Activated CD4-positive, alpha-beta T cell treated with anti-CD3 and anti-CD28 coated beads, Interleukin-2, amount 10 ng/mL, durations not matched to agents 24 days and 14 days (primary cell): ENCODE results near the gene PRICKLE3. TPM values are rescaled to one million over a fixed set of nuclear protein-coding genes. Genes with fewer than 3 reads are reported as not detected.

Experiments used
- DNase-seq: peaks from one replicate; pipeline ENCODE4 v3.0.0; 2022
- H3K27ac Mint-ChIP-seq: one replicate; pipeline ENCODE4 v1.8.0; 2022; ENCODE audit warnings: mild to moderate bottlenecking, mixed read lengths
- H3K27me3 Mint-ChIP-seq: one replicate; pipeline ENCODE4 v1.8.0; 2022; ENCODE audit warnings: mixed read lengths
- H3K36me3 Mint-ChIP-seq: one replicate; pipeline ENCODE4 v1.8.0; 2022; ENCODE audit warnings: low read depth, mild to moderate bottlenecking, mixed read lengths
- H3K4me1 Mint-ChIP-seq: one replicate; pipeline ENCODE4 v1.8.0; 2021; ENCODE audit warnings: mixed read lengths
- H3K4me3 Mint-ChIP-seq: one replicate; pipeline ENCODE4 v1.8.0; 2022; ENCODE audit warnings: mild to moderate bottlenecking, moderate library complexity, mixed read lengths
- H3K9me3 Mint-ChIP-seq: one replicate; pipeline ENCODE4 v1.8.0; 2021; ENCODE audit warnings: mixed read lengths
- intact Hi-C: fragments of 100-400 bp; cut with micrococcal nuclease; formaldehyde crosslinking; loops from one replicate; pipeline ENCODE4 v1.15.1; 2023
- total RNA-seq: library from RNA; stranded (reverse); gene quantifications from 2 replicates; pipeline ENCODE4 v1.2.3, GENCODE V29; 2022

The PRICKLE3 gene
- total RNA-seq, 1 donor from 2014 or later = 22.7 TPM

DNA sequence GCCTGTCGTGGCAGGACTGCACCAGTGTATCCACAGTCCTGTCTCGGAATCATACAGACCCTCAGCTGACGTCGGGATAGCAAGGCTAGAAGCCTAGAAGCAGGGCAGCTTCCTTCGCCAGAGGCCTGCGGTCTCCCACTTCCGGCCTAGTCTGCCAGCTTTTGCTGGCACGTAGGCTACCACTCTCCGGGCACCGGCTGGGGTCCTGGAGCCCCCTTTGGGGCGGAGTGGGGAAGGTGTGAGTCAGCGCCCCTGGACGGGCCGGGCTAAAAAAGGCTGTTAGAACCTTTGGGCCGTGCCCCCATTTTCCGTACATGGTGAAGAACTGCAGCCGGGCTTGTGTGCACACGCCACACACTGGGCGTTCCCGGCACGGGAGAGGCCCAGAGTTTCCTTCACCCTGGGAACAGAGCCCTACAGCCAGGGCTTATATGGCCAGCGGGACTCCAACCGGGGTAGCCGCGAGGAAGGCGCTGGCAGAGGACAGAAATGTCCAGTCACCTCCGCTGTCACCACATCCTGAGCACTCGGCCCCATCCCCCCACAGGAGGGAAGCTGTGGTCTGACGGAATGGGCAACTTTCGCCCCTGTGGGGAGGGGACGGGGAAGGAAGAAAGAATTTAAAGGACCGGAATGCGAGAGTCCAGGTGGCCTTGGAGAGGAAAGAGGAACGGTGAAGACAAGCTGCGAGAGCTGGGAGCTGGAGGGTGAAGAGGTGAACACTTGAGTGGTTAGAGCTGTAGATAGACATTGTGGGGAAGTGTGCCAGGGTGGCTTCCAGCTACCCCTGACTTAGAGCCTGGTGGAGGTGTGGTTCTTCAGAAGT, 19.0 kb downstream of the PRICKLE3 start:
- H3K4me1 Mint-ChIP-seq = peaks cover 28% of the 10 kb centered on the region
- no peaks in the 10 kb centered on the region for H3K9me3 Mint-ChIP-seq
- no peaks in the 10 kb centered on the region for H3K36me3 Mint-ChIP-seq
- DNase-seq = peak; percentile 86
- intact Hi-C loops = loop anchor here (10.0 kb wide), 2 partner anchors 62 to 362 kb away; partner anchors contain the start of gene HDAC6
- H3K4me3 Mint-ChIP-seq = peak overlapping the region; percentile 83
- no peaks in the 10 kb centered on the region for H3K27me3 Mint-ChIP-seq
- H3K27ac Mint-ChIP-seq = peak overlapping the region; percentile 94

DNA sequence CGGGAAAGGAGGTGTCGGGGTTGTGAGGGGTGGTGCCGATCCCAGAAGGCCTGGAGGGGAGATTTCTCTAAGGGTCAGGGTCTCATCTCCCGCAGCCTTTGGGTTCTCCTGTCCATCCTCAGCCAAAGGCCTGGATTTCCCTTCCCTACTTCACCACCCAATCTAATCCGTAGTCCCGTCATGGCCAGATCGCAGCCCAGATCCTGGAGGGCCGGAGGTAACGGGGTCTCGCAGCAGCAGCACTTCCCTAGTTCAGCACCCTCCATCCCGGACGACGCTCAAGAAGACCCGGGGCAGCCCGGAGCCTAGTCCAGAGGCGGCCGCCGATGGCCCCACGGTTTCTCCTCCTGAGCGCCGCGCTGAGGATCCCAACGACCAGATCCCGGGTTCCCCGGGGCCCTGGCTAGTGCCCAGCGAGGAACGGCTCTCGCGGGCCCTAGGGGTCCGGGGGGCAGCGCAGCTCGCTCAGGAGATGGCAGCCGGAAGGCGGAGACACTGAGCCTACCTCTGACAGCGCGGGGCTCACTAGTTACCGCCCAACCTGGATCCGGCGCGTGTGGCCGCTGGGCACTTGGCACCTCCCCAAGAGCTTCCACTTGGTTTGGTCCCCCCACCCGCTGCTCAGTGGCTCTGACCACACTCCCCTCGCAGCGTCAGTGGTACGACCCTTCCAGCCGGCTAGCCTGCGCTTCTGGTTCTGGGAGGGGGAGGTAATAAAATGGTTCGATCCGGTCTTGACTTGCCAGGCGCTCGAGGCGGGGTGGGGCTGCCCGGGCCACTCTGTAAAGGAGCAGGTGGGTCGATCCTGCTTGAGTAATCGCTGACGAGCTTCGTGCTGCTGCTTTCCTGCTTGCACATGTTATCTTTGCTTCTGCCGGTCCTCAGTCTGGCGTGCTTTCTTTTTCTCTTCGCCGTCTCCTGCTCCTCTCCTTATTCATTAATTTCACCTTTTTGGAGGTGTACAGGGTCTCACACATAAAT, 20.0 kb downstream of the PRICKLE3 start:
- intact Hi-C loops = loop anchor here (10.0 kb wide), 2 partner anchors 61 to 361 kb away; partner anchors contain the start of gene HDAC6
- Mint-ChIP-seq H3K36me3 (no peaks in the 10 kb centered on the region), H3K27ac (peak overlapping the region; percentile 94), H3K4me3 (peak overlapping the region; percentile 83), H3K9me3 (no peaks in the 10 kb centered on the region), H3K27me3 (no peaks in the 10 kb centered on the region), H3K4me1 (peaks cover 28% of the 10 kb centered on the region)
- DNase-seq = peak; percentile 86

DNA sequence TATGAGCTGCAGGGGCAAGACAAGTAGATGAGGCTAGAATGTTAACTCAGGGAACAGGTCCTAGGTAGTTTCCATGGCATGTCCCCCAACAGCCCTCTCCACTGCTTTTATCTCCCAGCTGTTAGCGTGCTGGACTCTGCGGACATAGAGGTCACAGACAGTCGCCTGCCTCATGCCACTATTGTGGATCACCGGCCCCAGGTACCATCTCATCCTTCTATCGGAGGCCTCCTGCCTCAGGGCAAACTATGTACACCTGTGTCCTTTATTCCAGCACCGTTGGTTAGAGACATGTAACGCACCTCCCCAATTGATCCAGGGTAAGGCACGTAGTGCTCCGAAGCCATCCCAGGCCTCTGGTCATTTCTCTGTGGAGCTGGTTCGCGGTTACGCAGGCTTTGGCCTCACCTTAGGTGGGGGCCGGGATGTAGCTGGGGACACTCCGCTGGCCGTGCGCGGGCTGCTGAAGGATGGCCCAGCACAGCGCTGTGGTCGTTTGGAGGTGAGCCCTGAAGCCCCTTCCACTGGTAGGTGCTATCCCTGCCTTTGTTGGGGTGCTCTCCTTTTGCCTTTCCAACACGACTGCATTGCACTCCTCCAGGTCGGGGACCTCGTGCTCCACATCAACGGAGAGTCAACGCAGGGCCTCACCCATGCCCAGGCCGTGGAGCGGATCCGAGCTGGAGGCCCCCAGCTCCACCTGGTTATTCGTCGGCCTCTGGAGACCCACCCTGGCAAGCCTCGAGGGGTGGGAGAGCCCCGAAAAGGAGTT, 21.4 kb downstream of the PRICKLE3 start:
- H3K9me3 Mint-ChIP-seq = no peaks in the 10 kb centered on the region
- H3K36me3 Mint-ChIP-seq = no peaks in the 10 kb centered on the region
- intact Hi-C loops = loop anchor here (1.0 to 10.0 kb wide), 3 partner anchors 8 to 360 kb away; partner anchors contain the start of gene HDAC6
- peak overlapping the region; percentile 42 for H3K27ac Mint-ChIP-seq
- peaks cover 28% of the 10 kb centered on the region for H3K4me1 Mint-ChIP-seq
- no peaks in the 10 kb centered on the region for H3K27me3 Mint-ChIP-seq
- peak overlapping the region; percentile 87 for H3K4me3 Mint-ChIP-seq
- no peak for DNase-seq

DNA sequence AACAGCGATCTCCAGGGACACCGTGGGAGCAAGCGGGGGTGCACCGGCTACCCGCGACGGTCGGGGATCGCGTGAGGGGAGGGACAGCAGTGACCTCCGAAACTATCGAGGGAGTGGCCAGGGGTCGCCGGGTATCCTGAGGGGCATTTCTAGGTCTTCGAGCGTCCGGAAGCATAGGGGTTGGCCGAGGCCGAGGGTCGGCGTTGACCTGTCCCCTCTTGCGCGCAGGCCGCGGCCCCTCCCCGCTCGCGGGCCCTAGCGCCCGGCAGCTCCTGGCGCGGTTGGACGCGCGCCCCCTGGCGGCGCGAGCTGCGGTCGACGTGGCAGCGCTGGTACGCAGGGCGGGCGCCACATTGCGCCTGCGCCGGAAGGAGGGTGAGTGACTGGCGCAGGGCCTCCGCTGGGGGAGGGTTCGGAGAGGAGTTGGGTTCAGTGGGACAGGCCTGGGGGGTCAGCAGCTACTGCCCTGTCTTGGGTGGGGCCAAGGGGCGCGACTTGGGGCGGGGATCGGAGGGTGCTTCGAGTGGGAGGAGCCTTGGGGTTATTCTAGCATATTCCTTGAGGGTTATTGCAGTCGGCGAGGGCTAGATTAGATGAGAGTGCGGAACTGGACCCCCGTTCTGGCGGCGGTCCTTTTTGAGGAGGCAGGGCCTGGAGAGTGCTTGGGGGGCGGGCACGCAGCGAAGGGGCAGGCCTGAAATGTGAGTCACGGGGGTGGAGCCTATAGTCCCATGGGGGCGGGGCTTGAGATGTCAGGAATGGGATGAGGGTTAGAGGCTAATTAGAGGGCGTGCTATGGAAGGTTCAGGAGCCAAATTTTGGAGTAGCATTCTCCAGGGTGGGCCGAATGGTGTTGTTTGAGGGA, 22.4 kb downstream of the PRICKLE3 start:
- peaks cover 26% of the 10 kb centered on the region for H3K4me1 Mint-ChIP-seq
- intact Hi-C loops = loop anchor here (1.0 to 10.0 kb wide), 3 partner anchors 7 to 359 kb away; partner anchors contain the start of gene HDAC6

DNA sequence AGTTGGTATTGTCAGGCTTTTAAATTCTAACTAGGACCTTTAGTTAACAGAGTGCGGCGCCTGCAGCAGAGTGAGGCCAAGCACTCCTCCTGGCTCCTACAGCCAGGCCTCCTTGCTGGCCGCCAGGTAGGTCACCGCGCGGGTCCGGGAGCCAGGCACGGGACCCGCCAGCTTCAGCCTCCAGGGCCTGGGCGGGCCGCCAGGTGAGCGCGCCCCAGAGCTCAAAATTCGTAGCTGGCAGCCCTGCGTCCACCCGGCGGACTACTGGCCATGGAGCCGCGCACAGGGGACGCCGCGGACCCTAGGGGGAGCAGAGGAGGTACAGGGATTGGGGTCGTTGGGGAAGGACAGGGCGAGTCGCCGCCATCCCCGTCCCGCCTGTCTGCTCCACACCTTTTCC, 23.6 kb downstream of the PRICKLE3 start, which contains the start of gene MAGIX:
Gene MAGIX, plus strand, starts transcription at position 139 of the 400 bp plus-strand sequence. Its CDS starts 132 bp downstream, at position 271.
- Mint-ChIP-seq H3K4me1 (peaks cover 23% of the 10 kb centered on the region), H3K27me3 (peaks cover 2% of the 10 kb centered on the region), H3K9me3 (no peaks in the 10 kb centered on the region), H3K4me3 (peak within 1 kb of the TSS; percentile 87), H3K27ac (peak within 1 kb of the TSS; percentile 48), H3K36me3 (no peaks in the 10 kb centered on the region)
- intact Hi-C loops = loop anchor here (10.0 kb wide), 2 partner anchors 58 to 358 kb away; partner anchors contain the start of gene HDAC6
- no peak for DNase-seq

More for the DNA sequence above, 22.4 kb downstream of the PRICKLE3 start:
- DNase-seq = peak; percentile 95
- no peaks in the 10 kb centered on the region for H3K36me3 Mint-ChIP-seq
- H3K4me3 Mint-ChIP-seq = peak overlapping the region; percentile 87
- H3K27ac Mint-ChIP-seq = peak overlapping the region; percentile 94
- peaks cover 2% of the 10 kb centered on the region for H3K27me3 Mint-ChIP-seq
- H3K9me3 Mint-ChIP-seq = no peaks in the 10 kb centered on the region

DNA sequence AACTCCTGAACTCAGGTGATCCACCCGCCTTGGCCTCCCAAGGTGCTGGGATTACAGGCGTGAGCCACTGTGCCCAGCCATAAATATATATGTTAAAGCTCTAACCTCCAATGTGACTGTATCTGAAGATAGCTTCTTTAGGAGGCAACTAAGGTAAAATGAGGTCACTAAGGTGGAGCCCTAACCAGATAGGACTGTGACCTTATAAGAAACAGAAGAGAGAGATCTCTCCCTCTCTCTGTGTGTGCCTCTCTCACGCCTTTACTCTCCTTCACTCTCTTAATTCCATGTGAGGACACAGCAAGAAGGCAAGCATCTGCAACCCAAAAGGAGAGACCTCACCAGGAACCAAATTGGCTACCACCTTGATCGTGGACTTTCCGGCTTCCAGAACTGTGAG, 24.5 kb downstream of the PRICKLE3 start:
- Mint-ChIP-seq H3K4me3 (no peak overlapping the region), H3K4me1 (peaks cover 16% of the 10 kb centered on the region), H3K9me3 (no peaks in the 10 kb centered on the region), H3K27ac (no peak overlapping the region), H3K36me3 (no peaks in the 10 kb centered on the region), H3K27me3 (peaks cover 2% of the 10 kb centered on the region)
- DNase-seq = no peak
- intact Hi-C loops = loop anchor here (10.0 kb wide), 2 partner anchors 57 to 357 kb away; partner anchors contain the start of gene HDAC6

DNA sequence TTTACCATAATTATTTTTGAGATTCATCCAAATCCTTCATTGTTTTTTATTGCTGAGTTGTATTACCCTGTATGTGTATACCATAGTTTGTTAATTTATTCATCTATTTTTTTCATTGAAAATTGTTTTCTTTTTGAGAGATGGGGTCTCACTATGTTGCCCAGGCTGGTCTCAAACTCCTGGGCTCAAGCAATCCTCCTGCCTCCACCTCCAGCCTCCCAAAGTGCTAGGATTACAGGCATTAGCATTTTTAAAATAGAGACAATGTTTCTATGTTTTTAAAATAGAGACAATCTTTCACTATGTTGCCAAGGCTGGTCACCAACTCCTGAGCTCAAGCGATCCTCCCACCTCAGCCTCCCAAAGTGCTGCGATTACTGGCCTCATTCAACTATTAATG, 25.3 kb downstream of the PRICKLE3 start:
- H3K4me1 Mint-ChIP-seq = peaks cover 16% of the 10 kb centered on the region
- no peak for DNase-seq
- H3K36me3 Mint-ChIP-seq = no peaks in the 10 kb centered on the region
- H3K27me3 Mint-ChIP-seq = peaks cover 2% of the 10 kb centered on the region
- intact Hi-C loops = loop anchor here (10.0 kb wide), 2 partner anchors 56 to 356 kb away; partner anchors contain the start of gene HDAC6
- no peak overlapping the region for H3K4me3 Mint-ChIP-seq
- no peaks in the 10 kb centered on the region for H3K9me3 Mint-ChIP-seq
- H3K27ac Mint-ChIP-seq = no peak overlapping the region

DNA sequence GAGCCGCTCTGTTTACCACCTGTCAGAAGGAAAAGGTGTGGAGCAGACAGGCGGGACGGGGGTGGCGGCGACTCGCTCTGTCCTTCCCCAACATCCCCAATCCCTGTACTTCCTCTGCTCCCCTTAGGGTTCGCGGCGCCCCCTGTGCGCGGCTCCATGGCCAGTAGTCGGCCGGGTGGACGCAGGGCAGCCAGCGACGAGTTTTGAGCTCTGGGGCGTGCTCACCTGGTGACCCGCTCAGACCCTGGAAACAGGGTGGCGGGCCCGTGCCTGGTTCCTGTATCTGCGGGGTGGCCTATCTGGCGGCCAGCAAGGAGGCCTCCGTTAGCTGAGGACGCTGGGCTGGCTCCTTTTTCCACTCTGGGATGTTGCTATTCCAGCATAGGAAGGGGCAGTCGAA, 29.0 kb downstream of the PRICKLE3 start:
- peaks cover 2% of the 10 kb centered on the region for H3K36me3 Mint-ChIP-seq

DNA sequence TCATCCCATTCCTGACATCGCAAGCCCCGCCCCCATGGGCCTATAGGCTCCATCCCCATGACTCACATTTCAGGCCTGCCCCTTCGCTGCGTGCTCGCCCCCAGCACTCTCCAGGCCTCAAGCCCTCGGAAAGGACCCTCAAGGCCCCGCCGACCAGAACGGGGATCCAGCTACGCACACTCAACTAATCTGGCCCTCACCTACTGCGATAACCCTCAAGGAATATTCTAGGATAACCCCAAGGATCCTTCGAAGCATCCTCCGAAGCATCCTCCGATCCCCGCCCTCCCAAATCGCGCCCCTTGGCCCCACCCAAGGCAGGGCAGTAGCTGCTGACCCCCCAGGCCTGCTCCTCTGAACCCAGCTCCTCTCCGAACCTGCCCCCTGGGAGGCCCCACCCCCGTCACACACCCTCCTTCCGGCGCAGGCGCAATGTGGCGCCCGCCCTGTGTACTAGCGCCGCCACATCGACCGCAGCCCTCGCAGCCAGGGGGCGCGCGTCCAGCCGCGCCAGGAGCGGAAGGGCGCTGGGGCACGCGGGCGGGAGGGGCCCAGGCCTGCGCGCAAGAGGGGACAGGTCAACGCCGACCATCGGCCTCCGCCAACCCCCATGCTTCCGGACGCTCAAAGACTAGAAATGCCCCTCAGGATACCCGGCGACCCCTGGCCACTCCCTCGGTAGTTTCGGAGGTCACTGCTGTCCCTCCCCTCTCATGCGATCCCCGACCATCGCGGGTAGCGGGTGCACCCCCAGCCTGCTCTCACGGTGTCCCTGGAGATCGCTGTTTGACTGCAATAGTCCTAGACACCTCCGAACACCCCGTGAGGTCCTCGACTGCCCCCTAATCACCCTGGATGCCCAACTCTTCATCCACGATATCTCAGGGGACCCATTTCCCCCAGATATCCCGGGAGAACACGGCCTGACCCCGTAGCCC, 30.0 kb downstream of the PRICKLE3 start:
- Mint-ChIP-seq H3K27ac (peak overlapping the region; percentile 98), H3K4me3 (peak overlapping the region; percentile 94), H3K9me3 (no peaks in the 10 kb centered on the region), H3K27me3 (peaks cover 2% of the 10 kb centered on the region), H3K4me1 (peaks cover 15% of the 10 kb centered on the region), H3K36me3 (peaks cover 2% of the 10 kb centered on the region)
- intact Hi-C loops = loop anchor here (1.0 kb wide), 2 partner anchors 8 to 33 kb away; partner anchors contain the start of gene GPKOW
- DNase-seq = peak; percentile 96

More for the DNA sequence above, 29.0 kb downstream of the PRICKLE3 start:
- H3K4me3 Mint-ChIP-seq = no peak overlapping the region
- DNase-seq = no peak
- H3K27me3 Mint-ChIP-seq = peaks cover 2% of the 10 kb centered on the region
- no peaks in the 10 kb centered on the region for H3K9me3 Mint-ChIP-seq
- H3K27ac Mint-ChIP-seq = peak overlapping the region; percentile 25
- intact Hi-C loops = no loop called here
- H3K4me1 Mint-ChIP-seq = peaks cover 15% of the 10 kb centered on the region

DNA sequence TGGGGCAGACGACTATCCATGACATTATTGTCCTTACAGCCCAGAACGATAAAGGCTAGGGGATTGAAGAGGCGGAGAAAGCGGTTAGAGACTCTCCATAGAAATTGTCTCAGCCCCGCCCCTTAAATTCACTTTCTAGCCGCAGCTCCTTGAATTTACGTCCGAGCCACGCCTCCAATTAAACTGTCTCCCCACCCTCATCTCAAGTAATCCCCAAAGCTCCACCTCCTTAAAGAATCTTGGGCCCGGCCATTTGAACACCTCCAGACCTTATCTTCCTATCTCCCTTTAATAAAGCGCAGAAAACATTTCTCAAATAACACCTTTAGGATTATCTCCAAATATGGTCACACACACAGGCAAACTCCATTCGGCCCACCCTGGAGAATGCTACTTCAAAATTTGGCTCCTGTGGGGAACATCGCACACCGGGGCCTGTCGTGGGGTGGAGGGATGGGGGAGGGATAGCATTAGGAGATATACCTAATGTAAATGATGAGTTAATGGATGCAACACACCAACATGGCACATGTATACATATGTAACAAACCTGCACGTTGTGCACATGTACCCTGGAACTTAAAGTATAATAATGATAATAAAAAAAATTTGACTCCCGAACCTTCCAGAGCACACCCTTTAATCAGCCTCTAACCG, 30.8 kb downstream of the PRICKLE3 start:
- H3K4me1 Mint-ChIP-seq = peaks cover 15% of the 10 kb centered on the region

DNA sequence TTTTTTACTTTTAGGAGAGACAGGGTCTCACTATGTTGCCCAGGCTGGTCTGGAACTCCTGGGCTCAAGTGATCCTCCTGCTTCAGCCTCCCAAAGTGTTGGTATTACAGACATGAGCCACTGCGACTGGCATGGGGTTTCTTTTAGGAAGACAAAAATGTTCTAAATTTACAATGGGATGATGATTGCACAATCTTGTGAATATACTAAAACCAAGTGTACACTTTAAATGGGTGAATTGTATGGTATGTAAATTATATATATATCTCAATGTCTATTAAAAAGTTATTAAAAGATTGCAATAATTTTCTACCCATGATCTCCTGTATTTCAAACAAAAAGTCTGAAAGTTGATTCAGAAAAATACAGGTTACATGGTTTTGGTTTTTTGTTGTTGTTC, 32.7 kb downstream of the PRICKLE3 start:
- Mint-ChIP-seq H3K27ac (no peak overlapping the region), H3K9me3 (no peaks in the 10 kb centered on the region), H3K4me3 (no peak overlapping the region), H3K36me3 (peaks cover 2% of the 10 kb centered on the region), H3K27me3 (no peaks in the 10 kb centered on the region), H3K4me1 (peaks cover 15% of the 10 kb centered on the region)
- no peak for DNase-seq
- intact Hi-C loops = no loop called here

More for the DNA sequence above, 30.8 kb downstream of the PRICKLE3 start:
- Mint-ChIP-seq H3K9me3 (no peaks in the 10 kb centered on the region), H3K36me3 (peaks cover 2% of the 10 kb centered on the region), H3K4me3 (peak overlapping the region; percentile 94), H3K27me3 (peaks cover 2% of the 10 kb centered on the region), H3K27ac (peak overlapping the region; percentile 98)
- DNase-seq = peak; percentile 80
- intact Hi-C loops = no loop called here
